Spleen (tissue), 10 donors: Measurements from ENCODE around the gene ATG4C. TPM values are rescaled to one million over a fixed set of nuclear protein-coding genes. Genes with fewer than 3 reads are reported as not detected.

Experiments
- polyA plus RNA-seq, 3 donors: library from polyadenylated mRNA; stranded (reverse); fragments of 200-250 nt; gene quantifications; one replicate each; pipeline ENCODE4 v1.2.1, GENCODE V29; 2013
- total RNA-seq, 7 donors: library from RNA; depleted of rRNA in 3 of 7; stranded (reverse); fragments of >200 nt in 3 of 7; fragmentation: NEBNext Ultra II Directional in 4 of 7; extraction: Animal tissue kit (Norgen Biotek cat#: 25700) in 4 of 7; gene quantifications; one replicate each; pipeline versions ENCODE4 v1.1.0 to v1.2.1, GENCODE V29; 2016 to 2021
- donor health status: healthy with polysubstance abuse.
- donor health status: DM: no; HTN: no; CAD: no; lungs with moderate emphysema.
- donor health status: DM: no; HTN: no; CAD: no.
- donor health status: Bipolar disorder and iron deficiency.
- donor health status: healthy.
- donor health status: DM: no; HTN: no; CAD: no.
- donor health status: DM: yes; HTN: yes; CAD: no.

ATG4C gene
- total and polyA plus RNA-seq, 10 donors = 9.3 to 24.1 (median 15.7) TPM

Other genes with a start within 250 kb of the ATG4C start
- not detected for gene ANGPTL3, start 186.6 kb upstream of the ATG4C start, total RNA-seq
- not detected for gene ANGPTL3, start 186.6 kb upstream of the ATG4C start, polyA plus RNA-seq
- gene DOCK7, start 95.7 kb upstream of the ATG4C start, total RNA-seq = 10 to 100 TPM; 25.2 to 48.3 (median 34.3) TPM
- gene DOCK7, start 95.7 kb upstream of the ATG4C start, polyA plus RNA-seq = 1 to 10 TPM; 3.3 to 7.5 (median 3.4) TPM